Hematopoietic multipotent progenitor cell treated with erythropoietin and hydrocortisone succinate and interleukin-3 and kit ligand, for 6 days (in vitro differentiated cells): ENCODE measurements around the gene MAP3K7.
A peak's percentile ranks its signal among the peaks of the same experiment; 100 is the strongest.

Source experiments
- DNase-seq: peaks from one replicate; pipeline ENCODE4 v3.0.0-alpha.2; 2015

The MAP3K7 gene

DNA sequence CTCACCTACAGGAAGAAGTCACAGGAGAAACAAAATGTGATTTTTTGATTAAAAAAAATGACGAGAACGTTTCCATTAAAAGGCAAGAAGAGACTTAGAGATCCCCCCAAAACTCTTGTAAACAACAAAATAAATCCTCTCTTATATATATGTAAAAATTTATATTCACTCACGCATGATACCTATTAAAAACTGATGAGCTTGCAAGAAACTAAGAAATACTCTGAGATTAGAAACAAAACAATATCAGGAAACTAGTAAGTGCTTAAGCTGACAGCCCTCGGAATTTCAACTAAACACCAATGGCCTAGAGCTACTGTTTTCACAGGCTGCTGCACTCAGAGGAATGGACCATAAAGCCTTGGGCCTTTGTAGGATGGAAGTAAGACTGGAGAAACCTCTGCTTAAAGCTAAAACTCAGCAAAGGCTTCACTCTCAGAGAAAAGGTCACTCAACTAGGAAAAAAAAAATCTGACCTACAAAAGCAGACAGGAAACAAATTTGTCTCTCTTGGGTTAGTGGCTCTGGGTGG is 63.0 kb downstream of the MAP3K7 start:
- DNase-seq: no peak

DNA sequence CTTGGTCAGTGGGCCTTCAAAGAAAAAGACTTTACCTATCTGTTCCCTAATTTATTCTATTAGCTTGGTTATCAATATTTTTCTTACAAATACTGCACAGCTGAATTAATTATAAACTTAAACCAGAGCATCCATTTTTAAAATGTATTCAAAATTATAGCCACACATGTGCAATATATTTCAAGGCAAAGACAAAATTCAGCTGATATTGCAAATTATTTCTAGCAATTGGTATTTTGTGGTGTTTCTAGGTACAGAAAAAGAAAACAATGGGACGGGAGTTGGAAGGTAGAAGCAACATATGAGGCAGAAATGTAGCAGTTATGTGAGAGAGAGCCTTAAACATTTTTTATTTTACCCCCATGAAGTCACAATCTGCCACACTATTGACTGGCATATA is 64.9 kb downstream of the MAP3K7 start:
- DNase-seq: no peak

DNA sequence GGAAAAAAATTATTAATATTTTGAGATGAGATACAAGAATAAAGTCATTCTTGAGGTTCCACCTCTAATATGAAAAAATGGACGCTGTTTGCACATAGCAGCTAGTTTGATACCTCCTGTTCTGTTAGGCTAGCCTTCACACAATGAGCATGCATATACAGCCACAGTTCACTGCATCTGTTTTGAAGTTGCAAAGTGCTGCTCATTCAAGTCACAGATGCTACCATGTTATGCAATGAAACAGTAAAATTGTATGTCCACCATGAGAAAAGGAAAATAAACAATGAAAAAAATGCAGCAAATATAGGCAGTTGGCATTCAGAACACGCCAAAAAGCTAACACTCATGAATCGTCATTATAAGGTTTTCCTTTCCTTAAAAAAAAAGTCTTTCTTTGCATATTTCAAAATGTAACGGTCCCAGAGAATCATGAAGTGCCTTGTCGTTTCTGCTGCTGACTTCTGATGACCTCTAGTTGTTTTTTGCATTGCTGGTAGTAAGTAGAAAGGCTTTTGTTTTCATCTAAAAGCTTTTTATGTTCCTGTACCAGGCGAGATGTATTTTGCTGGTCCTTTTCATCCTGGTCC is 70.7 kb downstream of the MAP3K7 start:
- no peak for DNase-seq

DNA sequence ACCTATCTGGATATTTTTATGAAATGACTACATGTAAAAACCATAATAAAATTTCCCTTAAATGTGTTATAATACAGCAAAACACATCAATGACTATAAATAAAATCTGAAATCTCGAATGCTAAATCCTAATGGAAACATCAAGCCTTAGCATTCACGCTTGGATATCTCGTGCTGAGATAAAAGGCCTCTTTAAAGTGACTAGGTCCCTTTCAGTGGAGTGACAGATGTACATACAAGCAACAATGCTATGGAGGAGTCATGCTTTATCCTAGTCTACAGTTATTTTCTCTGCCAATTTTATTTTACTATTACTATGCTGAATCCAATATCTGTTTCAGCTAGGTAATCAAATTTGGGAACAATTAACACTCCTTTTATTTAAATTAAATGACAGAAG is 72.4 kb downstream of the MAP3K7 start:
- DNase-seq: no peak

DNA sequence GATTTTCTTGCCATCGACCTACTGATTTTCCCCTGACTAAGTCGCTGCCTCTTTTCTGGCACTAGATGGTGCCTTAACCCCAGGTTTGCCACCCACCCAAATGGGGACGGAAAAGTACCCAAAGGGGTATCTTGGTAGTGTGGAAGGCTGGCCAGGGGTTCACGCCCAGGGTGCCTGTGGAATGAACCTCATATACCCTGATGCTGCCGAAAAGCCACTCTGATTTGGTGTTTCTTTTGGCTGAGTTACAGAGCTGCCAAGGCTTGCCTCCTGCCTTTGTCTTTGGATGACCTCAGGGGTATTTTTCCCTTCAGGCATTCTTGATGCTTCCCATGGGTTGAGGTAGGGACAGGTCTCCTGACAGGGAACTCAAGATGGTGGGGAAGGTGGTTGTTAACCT is 78.1 kb downstream of the MAP3K7 start:
- peak; percentile 4 for DNase-seq

- peak; percentile 82 for DNase-seq
Observed at GRCh38 chr6:90502866-90503407, 83.9 kb downstream of the MAP3K7 start.

DNA sequence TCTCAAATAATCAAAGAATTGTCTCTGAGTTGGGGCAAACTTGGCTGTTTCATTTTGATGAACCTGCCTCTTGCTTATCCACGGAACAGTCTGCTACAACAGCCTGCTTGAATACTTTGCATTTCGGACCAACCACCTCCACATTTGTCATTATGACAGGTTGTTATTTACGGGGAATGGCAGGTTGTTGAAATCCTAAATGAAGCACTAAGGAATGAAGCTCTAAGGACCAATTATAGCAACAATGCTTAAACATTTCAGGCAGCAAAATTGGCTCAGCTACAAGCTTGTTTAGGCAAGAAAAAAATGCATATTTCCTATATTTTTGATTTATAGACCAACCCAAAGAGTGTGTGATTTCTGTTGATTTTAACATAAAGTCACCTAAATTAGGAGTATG is 84.5 kb downstream of the MAP3K7 start:
- no peak for DNase-seq

DNA sequence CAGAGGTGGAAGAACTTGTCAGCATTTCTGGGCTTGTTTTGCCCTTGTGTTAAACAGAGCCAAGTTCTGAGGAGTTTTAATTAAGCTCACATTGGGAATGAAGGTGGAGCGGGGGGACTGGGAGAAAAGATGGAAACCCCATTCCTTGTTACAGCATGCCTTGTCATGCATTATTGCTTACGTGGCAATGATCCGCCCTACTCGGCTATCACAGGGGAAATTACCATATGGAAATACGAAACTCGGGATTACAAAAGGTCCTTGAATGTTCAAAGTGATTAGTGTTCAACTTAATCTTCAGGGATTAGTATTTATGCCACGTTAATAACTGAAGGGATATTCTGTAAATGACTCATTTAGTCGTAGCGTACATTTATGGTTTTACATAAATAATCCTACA is 86.4 kb downstream of the MAP3K7 start:
- DNase-seq: no peak

DNA sequence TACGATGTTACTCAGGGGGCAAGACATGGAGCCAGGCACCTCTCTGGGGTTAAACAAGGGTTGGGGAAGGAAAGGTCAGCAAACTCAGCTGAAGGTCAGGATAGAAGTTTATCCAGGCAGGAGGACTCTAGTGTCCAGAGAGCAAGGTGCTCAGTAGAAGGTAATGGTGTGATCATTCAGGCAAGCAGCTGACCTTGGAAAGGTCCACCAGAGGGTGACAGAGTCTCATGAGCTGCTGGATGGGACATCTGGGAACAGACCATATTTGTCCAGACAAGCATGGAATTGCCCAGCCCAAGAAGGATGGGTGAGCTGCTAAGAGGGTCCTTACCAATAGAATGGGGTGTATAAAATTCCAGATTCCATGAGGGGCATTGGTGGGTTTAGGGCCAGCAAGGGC is 89.5 kb downstream of the MAP3K7 start:
- DNase-seq: no peak

DNA sequence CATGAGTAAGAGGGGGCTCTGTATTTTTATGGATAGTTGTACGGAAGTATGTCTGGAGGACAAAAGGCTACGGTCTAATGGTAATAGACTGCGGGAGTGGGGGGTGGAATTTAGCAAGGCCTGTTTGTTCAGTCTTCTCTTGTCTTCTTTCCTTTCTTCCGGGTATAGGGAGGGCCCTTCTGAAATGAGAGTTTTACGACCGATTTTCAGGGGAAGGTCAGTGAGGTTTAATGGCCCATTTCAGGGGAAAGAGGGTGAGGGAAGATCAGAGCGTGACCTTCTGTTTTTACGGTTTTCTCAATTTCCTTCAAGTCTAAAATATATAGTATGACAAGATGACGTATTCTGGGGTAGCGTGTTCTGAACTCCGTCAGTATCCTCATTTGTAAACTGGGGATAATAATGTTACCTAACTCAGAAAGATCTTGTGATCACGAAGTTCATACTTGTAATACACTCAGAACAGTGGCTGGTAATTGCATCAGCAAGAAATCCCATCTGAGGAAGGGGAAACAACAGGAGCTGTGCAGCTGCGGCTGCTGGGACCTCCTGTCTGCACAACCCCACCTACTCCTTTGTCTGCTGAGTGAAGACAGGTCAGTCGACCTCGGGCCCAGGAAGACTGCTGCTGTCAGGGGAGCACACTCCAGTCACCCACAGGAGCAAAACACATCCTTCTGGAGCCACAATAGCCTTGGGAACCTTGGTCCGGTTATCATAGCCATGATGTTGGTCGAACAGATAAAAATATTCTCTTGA is 90.4 kb downstream of the MAP3K7 start:
- DNase-seq: no peak

- DNase-seq: no peak
Observed at GRCh38 chr6:90495216-90495817, 91.6 kb downstream of the MAP3K7 start.

GRCh38 chr6:90494067-90494780 is 92.6 kb downstream of the MAP3K7 start:
- no peak for DNase-seq

GRCh38 chr6:90493332-90493731 is 93.5 kb downstream of the MAP3K7 start:
- DNase-seq: peak; percentile 28

GRCh38 chr6:90492798-90493197 is 94.1 kb downstream of the MAP3K7 start:
- DNase-seq: no peak

DNA sequence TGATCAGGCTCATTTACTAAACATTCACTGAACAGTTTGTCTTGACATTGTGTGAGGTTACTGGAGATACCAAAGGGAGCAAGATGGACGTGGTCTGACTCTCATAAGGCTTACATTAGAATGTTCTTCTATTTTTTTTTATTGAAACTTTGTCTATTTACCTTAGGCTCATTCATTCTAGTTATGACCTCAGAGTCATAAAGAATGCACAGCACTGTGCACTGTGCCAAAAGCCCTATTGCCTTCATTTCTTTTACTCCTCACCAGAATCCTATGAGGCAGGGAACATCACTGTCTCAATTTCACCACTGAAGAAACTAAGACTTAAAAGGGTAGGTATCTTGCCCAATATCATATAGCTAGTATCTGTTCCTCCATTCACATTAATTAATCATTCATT is 94.5 kb downstream of the MAP3K7 start:
- DNase-seq: no peak

GRCh38 chr6:90490030-90490716 is 96.7 kb downstream of the MAP3K7 start:
- no peak for DNase-seq

GRCh38 chr6:90488816-90489215 is 98.1 kb downstream of the MAP3K7 start:
- DNase-seq: no peak

GRCh38 chr6:90485635-90486277 is 101.1 kb downstream of the MAP3K7 start:
- no peak for DNase-seq

DNA sequence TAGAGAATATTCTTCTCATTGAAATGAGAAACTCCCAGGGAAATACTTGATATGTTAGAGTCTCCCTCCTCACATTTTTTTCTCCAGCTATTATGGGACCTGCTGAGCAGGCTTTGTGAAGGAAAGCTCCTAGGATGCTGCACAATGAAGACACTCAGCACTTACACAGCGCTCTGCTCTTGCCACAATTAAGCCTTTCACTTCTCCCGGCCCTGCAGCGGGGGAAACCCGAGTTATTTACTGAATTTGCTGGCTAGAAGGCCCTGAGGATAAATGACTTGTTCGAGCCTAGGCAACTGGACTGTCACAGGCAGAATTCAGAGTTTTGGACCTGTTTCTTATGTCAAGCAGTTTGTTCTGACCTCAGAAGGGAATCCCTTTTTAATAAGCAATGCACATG is 102.0 kb downstream of the MAP3K7 start:
- DNase-seq: no peak

DNA sequence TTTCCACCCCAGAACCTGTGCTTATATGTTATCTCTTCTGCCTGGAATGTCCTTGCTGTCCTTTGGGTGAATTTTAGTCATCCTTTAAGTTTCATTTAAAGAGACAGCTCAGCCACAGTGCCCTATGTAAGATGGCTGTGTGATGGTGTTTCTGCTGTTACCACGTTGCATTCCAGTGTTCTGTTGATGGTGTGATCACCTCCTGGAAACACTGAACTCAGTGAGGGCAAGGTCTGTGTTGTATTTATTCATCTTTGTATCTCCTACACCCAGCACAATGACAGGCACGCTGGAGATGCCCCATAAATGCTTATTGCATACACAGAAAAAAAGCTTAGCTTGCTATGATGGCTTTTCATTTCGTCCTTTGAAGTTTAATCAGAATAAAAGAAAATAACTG is 102.5 kb downstream of the MAP3K7 start:
- no peak for DNase-seq

DNA sequence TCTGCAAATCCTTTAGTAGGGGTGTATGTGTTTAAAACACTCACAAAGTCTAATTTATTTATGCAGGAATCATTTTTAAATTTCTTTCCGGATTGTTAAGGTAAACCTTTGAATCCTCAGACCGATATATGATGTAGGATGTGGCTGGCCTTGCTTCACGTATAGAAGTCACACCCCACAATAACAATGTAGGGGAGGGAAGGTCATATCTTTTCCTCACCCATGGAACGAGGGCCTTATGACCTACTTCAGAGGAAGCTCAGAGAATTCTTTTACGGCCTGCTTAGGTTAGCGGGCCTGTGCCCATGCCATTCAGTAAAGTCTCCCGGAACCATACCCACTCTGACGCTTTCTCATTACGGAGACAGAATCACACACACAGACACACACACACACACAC is 102.9 kb downstream of the MAP3K7 start:
- DNase-seq: no peak
